ENCODE results near the gene BORCS6. TPM values are rescaled to one million over a fixed set of nuclear protein-coding genes. Genes with fewer than 3 reads are reported as not detected.

Gene BORCS6
- total RNA-seq, 2 experiments from 2014 or later = 6.1 to 6.7 TPM

Small RNA genes within 50 kb of the gene (microRNA-seq; reads per million reads assigned to microRNA genes)
- 4.4 reads per million, percentile 28 among the genes with 10 or more reads in this experiment for gene MIR4521 (ENCODE audit: borderline microRNAs expressed)
- gene MIR6883 (ENCODE audit: borderline microRNAs expressed) = not detected

Other genes with a start within 250 kb of the BORCS6 start
- not detected for gene GUCY2D, start 187.6 kb downstream of the BORCS6 start, total RNA-seq
- gene ALOX15B, start 151.1 kb downstream of the BORCS6 start, total RNA-seq = not detected
- gene ALOX12B, start 102.5 kb downstream of the BORCS6 start, total RNA-seq = under 1 TPM in 1 of 2 experiments, not detected in 1; 0.68 TPM
- under 1 TPM; 0.11 to 0.33 TPM for gene ALOXE3, start 71.7 kb downstream of the BORCS6 start, total RNA-seq
- gene HES7, start 66.1 kb downstream of the BORCS6 start, total RNA-seq = under 1 TPM; 0.30 to 0.92 TPM
- 1,000 to 10,000 TPM; 1,922 to 1,926 TPM for gene PER1, start 37.8 kb downstream of the BORCS6 start, total RNA-seq
- gene VAMP2, start 27.2 kb downstream of the BORCS6 start, total RNA-seq = 100 to 1,000 TPM; 302 to 303 TPM
- 10 to 100 TPM; 19.1 to 22.7 TPM for gene TMEM107, start 13.8 kb downstream of the BORCS6 start, total RNA-seq
- 1 to 10 TPM in 1 of 2 experiments, under 1 TPM in 1; 0.62 to 1.1 TPM for gene AURKB, start 20.4 kb upstream of the BORCS6 start, total RNA-seq
- gene CTC1, start 57.9 kb upstream of the BORCS6 start, total RNA-seq = 100 to 1,000 TPM; 223 to 226 TPM
- 10 to 100 TPM; 23.8 to 25.0 TPM for gene PFAS, start 59.1 kb upstream of the BORCS6 start, total RNA-seq
- gene RANGRF, start 98.5 kb upstream of the BORCS6 start, total RNA-seq = 10 to 100 TPM; 18.9 to 20.2 TPM
- gene SLC25A35, start 105.2 kb upstream of the BORCS6 start, total RNA-seq = 1 to 10 TPM; 4.2 to 4.4 TPM
- gene ARHGEF15, start 120.1 kb upstream of the BORCS6 start, total RNA-seq = not detected
- not detected for gene ODF4, start 149.7 kb upstream of the BORCS6 start, total RNA-seq
- 1,000 to 10,000 TPM; 2,888 to 2,889 TPM for gene RPL26, start 193.0 kb upstream of the BORCS6 start, total RNA-seq
- gene RNF222, start 207.6 kb upstream of the BORCS6 start, total RNA-seq = 1 to 10 TPM; 1.1 to 1.2 TPM
- 100 to 1,000 TPM; 266 to 279 TPM for gene NDEL1, start 245.7 kb upstream of the BORCS6 start, total RNA-seq

Data from CD8-positive, alpha-beta T cell (primary cell).